Fibroblast of skin of right quadriceps (primary cell): ENCODE results near the gene PHF21B.
"Not testable (repeated sequence)": the region's sequence is repeated elsewhere in the genome, so short reads cannot be mapped to it uniquely, and the experiment has no call there.

ENCODE experiments used
- DNase-seq: peaks from one replicate; pipeline ENCODE4 v3.0.0-alpha.2; 2013

PHF21B gene

DNA sequence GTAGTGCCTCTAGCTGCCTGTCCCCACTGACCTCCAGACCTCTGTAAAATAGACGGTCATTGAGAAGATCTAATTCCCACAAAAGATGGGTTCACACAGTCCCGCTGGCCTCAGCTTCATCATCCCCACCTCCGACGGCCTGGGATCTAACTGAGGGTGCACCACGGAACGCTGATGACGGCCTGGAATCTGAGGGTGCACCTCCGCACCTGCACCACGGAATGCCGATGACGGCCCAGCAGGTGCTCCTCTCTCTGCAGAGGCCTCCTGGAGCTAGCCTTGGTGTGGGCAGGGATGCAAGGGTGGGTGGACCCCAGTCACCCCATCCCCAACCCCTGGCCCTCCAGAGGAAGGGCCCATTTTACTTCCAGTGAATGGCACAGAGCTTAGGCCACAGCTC is 77.3 kb downstream of the PHF21B start:
- no peak for DNase-seq

DNA sequence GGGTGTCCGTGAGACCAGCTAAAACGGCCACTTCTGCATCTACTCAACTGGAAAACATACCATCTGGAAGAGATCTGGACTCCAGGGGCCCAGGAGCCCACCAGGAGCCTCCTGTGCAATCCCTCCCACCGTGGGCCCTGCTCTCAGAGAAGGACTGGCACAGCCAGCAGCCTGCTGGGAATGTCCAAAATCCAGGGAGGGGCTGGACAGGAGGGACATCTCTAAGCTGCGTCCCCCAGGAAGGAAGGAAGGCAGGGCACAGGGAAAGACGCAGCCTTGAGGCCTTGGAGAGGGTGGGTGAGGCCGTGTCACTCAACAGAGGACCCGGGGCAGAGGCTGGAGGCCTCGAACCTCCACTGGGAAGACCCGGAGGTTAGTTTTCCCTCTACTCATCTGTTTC is 78.0 kb downstream of the PHF21B start:
- no peak for DNase-seq

DNA sequence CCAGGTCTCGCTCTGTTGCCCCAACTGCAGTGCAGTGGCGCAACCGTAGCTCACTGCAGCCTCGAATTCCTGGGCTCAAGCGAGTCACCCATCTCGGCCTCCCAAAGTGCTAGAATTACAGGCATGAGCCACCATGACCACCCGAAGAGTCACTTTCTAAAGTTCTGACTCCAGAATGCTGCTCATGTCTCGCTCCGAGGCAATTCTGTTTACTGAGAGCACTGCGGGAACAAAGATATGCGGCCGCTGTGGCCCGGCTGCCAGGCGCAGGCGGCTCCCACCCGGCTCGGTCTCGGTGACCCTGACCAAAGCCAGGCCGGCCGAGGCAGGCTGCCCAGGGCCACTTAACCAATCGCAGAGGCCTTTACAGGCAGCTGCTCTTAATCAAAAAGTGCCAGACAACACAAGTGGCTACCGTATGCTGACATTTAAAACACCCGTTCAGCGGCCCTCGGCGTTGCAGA is 78.7 kb downstream of the PHF21B start:
- peak; percentile 23 for DNase-seq

DNA sequence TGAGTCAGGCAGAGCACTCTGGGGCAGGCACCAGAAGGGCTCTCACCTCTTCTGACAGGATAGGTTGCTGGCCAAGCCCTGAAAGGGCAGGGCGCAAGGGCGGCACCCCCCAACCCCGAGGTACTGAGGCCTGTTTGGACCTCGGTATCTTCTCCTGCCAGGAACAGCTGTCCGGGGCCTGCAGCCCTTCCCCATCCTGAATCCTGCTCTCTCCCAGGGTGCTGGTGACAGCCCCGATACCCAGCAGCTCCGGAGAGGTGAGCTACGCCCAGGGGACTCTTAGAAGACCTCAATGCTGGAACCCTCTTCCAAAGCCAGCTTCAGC is 79.1 kb downstream of the PHF21B start:
- DNase-seq = no peak

DNA sequence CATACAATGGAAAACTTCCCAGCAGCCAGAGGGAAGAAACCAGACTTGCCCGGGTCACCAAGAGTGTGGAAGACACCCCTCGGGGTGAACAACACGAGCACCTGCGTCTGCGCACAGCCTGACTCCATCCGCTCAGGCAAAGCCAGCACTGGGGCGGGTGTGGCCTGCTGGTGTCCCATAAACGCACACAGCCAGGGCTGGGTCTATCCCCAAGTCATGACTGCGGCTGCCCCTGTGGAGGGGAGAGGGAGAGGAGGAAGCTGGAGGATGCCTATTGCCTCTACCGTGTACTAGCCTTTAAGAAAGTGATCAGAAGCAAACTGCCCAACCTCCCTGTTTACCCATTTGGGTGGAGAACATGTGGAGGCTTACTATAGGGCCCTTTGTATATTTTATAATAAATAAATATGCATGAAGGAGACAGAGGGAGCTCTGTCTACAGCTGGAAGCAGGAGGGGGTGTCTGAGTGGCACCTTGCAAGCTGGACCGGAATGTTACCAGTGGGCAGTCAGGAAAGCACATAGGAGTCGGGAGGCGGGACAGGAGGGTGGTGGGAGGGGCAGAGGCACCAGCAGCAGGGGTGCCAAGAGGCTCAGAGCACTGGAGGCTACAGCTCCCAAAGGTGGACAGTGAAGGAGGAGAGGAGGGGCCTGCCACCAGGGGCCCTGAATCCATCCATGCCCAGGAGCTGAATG is 79.6 kb downstream of the PHF21B start:
- no peak for DNase-seq

DNA sequence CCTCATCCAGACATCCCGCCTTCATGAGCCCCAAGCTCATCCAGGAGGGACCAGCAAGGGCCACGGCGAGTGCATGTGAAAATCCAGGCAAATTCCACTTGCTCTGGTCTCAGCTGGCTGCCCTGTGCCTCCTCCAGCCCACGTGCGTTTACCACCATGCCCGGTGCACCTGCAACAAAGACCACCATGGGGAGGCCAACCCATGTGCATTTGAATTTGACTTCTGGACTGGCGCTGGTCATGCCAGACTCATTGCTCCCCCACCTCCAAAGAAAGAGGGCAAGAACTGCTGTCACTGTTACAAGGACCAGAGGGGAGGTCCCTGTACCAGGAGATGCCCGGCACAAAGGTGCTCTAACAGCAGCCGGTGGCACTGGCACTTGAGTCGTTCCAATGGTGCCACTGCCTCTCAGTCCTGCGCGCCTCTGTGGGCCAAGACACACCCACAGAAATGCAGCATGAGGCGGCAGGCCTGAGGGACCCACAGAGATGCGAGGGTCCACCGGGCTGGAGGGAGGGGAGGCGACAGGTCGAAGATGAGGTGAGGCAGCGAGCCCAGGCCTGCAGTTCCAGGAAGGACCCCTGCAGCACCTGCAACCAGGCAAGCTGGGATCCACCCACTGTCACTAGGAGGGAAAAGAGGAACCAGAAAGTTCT is 80.3 kb downstream of the PHF21B start:
- no peak for DNase-seq

DNA sequence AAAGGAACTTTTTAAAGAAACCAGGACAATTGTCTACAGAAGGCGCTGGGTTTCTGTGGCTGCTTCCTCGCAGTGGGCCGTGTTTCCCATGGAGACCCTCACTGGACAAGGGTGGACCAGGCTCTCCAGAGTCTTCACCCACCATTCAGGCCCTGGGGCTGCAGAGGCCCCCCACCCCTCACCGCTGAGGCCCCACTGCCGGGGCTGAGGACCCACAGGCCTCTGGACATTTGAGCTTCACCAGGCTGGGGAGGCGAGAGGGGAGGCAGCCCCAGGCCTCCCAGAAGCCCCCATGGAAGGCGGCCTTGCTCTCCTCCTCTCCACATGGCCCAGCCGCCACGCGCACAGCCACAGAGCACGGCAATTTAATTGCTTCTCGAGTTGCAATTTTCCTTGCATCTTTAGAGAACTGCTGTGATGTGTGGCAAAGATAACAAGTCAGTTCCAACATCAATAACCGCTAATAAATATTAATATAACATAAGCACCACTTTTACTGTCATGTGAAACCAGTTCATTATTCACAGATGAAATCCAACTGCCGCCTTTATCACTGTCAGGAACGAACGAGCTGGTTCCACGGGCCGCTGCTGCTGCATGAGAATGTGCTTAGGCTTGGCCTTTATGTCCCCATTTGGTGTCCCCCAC is 81.0 kb downstream of the PHF21B start:
- DNase-seq = no peak

DNA sequence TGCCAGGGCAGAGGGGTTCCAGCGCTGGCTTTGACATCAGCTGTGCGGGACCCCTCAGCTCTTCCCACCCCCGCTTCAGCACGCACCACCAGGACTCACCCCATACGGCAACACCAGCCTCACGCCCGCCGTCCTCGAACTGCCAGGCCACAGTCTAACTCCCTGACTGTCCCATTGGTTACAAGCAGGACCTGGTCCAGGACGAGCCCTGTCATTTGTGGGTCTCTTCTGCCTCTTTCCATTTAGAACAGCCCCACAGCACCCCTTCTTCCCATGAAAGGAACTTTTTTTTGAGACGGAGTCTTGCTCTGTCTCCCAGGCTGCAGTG is 81.7 kb downstream of the PHF21B start:
- no peak for DNase-seq

DNA sequence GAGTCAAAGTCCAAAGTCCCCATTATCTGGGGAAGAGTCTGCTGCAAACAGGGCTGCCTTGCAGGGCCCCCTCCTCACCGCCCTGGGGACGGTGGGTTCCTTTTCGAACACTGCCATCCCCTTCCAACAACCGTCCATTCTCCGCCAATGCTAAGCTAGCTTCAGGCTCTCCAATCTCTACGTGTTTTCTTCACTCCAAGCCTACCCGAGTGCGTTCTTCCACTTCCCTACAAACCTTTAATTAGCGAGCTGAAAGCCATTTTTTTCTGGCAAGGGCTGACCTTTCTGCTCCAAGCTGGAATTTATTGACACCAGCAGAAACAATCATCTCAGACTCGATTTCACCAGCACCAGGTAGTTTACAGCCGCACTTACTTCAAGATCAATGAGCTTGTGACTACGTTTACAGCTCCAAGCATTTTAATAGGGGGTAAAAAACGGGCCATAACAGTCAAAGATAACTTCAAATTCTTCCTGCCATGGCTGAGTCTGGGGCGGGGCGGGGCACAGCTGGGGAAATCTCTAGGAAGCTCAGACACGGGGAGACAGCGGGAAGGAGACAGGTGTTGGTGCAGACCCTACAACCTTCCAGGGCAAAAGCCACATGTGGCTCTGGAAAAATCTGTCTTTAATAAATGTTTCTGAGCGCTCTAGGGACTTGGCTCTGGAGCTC is 82.2 kb downstream of the PHF21B start:
- no peak for DNase-seq

DNA sequence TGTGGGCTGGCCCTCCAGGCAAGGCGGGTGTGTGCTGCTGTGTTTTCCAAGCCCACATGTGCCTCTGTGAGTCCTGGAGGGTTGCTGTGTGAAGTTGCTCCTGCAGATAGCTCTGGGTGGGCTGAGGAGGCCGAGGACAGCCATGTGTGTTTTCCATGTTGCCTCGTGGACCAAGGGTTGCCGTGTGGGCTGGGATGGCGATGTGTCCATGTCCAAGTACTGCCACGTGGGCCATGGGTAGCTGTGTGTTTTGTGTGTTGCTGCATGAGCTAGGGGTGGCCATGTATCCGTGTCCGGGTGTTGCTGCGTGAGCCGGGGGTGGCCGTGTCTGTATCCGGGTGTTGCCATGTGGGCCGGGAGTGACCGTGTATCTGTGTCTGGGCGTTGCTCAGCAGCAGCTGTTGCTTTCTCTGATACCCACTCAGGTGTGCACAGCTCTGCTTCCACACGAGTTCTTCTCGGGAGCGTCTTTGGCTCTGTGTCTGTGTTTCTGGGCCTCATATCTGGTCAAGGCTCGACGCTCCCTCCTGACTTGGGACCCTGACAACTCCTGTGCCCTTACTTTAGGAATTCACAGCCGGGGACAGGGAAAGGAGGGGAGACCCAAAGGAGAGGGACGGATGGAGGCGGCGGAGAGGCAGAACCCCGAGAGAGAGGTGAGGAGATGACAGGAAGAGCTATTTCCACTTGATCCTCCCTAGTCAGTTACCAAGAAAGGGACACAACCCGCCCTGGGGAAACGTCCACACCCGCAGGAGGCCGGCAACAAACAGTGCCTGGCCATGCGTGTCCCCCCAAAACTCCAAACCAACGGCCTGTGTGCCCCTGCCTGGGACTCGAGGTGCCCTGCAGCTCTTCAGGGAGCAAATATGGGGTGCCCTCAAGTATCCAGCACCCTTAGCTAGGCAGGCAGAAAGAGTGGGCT is 83.1 kb downstream of the PHF21B start:
- no peak for DNase-seq

DNA sequence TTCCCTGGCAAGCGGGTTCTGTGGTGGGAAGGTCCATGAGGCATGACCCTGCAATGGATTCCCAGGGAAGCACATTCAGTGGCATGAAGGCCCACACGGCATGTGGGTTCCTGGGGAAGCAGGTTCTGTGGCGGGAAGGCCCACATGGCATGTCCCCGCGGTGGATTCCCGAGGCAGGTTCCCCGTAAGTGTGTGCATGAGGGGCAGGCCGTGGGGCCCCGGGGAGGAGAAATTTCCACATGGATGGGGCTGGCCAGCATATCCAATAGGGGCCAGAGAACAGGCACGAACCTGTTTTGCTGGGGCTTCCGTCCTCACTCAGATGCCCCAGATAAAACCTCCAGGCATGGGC is 83.7 kb downstream of the PHF21B start:
- DNase-seq = no peak

DNA sequence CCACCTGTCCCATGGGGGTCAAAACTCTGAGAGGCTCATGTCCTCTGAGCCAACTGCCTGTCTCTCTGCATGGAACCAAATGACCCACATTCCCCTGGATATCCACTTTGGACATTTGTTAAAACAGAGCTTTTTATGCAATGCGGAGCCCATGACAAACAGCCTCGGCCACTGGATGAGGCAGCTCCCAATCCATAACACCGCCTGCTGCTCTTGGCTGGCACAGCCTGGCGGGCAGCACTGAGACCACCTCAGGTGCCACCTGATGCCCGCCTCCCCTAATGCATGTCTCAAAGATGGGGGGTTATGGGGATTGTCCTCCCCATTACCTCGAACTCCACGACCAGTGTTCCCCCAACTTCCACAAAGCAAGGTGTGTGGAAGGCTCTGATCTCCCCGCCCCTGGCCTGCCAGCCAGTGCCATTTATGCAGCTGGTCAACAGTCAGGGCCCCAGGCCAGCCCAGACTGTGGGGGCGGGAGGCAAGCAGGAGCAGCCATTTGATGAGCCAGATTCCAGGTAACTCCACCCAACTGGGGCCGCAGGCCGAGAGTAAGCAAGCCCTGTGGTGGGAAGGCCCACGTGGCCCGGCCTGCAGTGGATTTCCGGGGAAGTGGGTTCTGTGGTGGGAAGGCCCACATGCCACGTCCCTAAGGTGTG is 84.2 kb downstream of the PHF21B start:
- DNase-seq = no peak

DNA sequence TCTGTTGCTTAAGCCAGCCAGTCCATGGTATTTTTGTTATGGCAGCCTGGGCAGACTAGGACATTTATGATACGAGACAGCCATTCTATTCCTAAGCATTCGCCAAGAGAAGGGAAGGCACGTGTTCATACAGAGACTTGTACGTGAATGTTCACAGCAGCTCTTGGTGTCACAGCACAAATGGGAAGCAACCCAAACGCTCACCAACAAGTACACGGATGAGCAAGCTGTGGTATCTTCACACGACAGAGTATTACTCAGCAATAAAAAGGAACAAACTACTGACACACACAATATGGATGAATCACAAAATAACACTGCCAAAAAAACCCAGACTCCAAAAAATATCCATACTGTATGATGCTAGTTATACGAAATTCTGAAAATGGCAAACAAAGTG is 85.1 kb downstream of the PHF21B start:
- no peak for DNase-seq

DNA sequence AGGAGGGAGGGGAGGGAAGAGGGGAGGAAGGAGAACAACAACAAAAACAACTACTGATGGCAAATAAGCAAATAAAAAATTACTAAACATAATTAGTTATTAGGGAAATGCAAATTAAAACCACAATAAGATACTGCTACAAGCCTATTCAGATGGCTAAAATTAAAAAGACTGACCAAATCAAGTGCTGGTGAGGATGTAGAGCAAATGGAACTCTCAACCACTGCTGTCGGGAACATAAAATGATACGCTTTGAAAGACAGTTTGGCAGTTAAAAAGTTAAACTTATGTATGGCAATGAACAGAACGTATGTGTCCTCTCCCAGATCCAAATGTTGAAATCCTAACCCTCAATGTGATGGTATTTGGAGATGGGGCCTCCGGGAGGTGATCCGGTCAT is 85.7 kb downstream of the PHF21B start:
- no peak for DNase-seq

DNA sequence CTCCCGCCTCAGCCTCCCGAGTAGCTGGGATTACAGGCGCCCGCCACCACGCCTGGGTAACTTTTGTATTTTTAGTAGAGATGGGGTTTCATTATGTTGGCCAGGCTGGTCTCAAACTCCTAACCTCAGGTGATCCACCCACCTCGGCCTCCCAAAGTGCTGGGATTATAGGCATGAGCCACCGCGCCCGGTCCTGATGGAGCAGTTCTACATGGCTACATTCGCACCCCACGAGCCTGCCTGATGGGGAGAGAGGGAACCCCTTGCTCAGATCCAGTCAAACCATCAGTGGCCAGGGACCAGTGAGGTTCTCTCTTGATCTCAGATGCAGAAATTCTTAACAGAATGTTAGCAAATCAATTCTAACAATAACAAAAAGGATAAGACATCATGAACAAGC is 88.0 kb downstream of the PHF21B start:
- not testable (repeated sequence) for DNase-seq

DNA sequence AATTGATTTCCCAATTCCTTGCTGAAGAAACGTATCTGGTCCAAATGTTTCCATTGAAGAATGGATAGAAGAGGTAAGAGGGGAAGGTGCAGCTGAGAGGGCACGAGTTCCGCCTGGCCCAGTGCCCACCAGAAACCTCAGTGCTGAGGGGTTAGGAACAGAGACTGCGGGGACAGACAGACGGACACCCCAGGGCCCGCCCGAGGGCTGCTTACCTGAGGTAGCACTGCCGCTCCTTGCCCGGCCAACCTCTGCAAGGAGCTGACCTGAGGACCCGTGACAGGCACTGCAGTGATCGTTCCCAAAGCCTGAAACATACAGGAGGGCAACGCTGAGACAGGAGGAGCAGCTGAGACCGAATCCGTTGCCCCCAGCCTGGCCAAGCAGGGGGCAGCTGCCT is 89.6 kb downstream of the PHF21B start:
- no peak for DNase-seq

DNA sequence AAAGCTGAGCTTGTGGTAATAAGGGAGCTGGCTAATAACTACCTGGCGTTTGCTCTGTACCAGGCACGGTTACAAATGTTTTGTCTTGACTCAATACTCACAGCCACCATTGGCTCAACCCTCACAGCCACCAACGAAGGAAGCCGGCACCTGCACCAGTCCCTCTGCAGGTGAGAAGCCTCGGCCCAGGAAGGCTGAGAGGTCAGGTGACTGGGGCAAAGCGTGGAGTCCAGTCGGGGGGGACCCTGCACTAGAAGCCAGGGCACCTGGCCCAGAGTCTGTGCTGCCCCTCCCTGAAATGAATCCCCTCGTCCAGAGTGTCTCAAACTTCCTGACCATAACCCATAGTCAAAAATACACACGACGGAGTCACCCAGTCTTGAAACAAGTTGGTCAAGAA is 90.1 kb downstream of the PHF21B start:
- DNase-seq = no peak

DNA sequence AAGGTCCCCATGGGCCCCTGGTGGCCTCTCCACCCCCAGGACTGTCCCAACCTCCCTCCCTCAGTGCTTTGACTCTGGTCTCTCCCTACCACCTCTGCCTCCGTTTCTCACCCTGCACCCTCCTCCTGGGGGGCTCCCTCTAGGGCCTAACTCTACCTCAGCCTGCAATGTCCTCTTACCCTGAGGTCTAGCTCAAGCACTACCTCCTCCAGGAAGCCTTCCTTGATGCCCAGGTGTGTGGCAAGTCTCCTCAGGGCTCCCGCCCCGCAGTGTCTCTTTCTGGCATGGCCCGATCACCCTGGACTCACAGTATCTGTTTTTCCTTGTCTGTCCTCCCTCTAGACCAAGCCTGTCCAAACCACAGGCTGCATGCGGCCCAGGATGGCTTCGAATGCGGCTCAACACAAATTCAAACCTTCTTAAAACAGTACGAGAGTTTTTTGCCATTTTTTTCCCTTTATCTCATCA is 90.8 kb downstream of the PHF21B start:
- no peak for DNase-seq

DNA sequence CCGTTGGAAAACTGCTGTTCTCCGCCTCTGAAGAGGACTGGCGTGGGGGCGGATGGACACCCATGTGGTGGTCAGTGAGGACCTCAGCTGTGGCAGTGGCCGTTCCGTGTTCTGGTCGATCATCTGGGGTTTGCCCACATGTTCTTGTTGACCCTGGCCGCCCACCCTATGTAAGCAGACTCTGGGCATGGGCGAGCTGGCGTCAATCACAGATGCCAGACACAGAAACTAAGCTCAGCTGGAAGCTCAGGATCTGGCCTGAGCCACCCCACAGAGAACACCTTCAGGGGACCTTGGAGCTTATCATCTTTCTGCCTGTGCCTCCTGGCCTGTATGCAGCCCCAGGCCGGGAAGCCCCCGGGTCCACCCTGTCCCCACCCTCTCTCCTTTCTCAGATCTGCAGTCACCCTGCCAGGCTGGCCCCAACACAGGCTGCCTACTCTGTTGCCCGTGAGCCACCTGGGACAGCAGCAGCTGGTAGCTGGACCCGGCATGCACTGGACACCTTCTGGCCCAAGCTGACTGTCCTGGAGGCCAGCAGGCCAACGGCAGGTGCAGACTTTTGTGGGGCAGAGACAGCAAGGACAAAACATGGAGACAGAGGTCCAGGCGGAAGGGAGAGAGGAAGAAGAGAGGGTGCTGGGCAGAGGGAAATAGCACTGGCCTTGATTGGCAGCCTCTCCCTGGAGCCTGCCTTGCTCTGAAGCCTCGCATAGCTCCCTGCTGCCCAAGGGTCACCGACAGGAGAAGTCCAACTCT is 91.5 kb downstream of the PHF21B start:
- no peak for DNase-seq

DNA sequence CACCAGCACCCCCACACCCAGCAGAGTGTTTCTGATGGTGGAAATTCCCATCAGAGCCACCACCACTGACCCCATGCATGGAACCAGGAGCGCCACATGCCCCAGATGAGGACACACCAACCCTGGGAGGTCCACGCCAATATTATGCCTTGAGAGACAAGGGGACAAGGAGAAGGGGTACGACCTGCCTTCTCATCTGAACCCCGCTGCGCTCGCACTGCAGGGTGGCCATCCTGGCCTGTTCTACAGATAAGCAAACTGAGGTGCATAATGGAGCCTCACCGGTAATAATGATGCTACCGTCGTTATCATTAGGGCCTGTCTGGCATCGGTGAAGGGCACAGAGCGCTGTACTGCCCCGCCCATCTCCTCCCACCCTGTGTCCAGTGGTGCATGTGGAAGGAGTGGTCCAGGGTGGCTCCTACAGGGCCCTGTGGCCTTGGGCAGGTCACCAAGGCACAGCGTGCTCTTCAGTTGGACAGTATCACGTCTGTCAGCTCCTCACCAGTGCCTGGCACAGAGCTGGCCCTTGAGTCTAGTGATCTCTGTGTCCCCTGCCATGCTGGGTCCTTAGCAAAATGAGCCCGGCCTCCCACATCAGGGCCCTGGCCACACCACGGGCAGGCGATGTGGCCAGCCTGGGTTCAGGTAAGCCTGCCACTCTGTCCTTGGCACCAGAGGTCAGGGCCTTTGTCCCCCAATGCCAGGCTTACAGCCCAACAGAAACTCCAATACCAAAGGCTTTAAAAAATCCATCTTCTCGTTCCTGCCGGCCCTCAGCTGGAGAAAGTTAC is 92.2 kb downstream of the PHF21B start:
- DNase-seq = no peak
